Liver (tissue), 9 donors: ENCODE results near the gene SDHA. TPM values are rescaled to one million over a fixed set of nuclear protein-coding genes. Genes with fewer than 3 reads are reported as not detected.
"Not testable (repeated sequence)": the region's sequence is repeated elsewhere in the genome, so short reads cannot be mapped to it uniquely, and the experiment has no call there.

ENCODE experiments used
- DNase-seq: peaks from one replicate; pipeline ENCODE4 v3.0.0-alpha.2; 2017; ENCODE audit warnings: low spot score
- H3K27ac ChIP-seq, 2 donors: one replicate each; pipeline ENCODE4 v1.7.0; 2013; ENCODE audit warnings: inconsistent platforms in 2 of 2, low read length in 2 of 2, control low read depth in 1 of 2, low read depth in 1 of 2, mild to moderate bottlenecking in 1 of 2
- H3K27me3 ChIP-seq, 4 donors: one replicate each; pipeline versions ENCODE4 v1.6.1 to v1.7.0; 2013; ENCODE audit warnings: low read length in 3 of 4, inconsistent platforms in 1 of 4, mild to moderate bottlenecking in 1 of 4, moderate library complexity in 1 of 4; ENCODE audit not compliant: control insufficient read depth in 4 of 4, insufficient read depth in 4 of 4
- H3K36me3 ChIP-seq, 4 donors: one replicate each; pipeline versions ENCODE4 v1.6.1 to v1.7.0; 2013; ENCODE audit warnings: low read length in 3 of 4, mild to moderate bottlenecking in 3 of 4, low read depth in 1 of 4, moderate library complexity in 1 of 4; ENCODE audit not compliant: control insufficient read depth in 4 of 4, insufficient read depth in 3 of 4
- H3K4me1 ChIP-seq, 4 donors: one replicate each; pipeline versions ENCODE4 v1.6.1 to v1.7.0; 2013; ENCODE audit warnings: low read length in 3 of 4, mild to moderate bottlenecking in 3 of 4, moderate library complexity in 1 of 4; ENCODE audit not compliant: control insufficient read depth in 4 of 4, insufficient read depth in 4 of 4
- H3K4me3 ChIP-seq, 3 donors: one replicate each; pipeline versions ENCODE4 v1.6.1 to v1.7.0; 2013; ENCODE audit warnings: low read length in 3 of 3, control low read depth in 1 of 3, low read depth in 1 of 3, mild to moderate bottlenecking in 1 of 3
- H3K9ac ChIP-seq, 2 donors: one replicate each; pipeline ENCODE4 v1.7.0; 2013; ENCODE audit warnings: low read length in 2 of 2, mild to moderate bottlenecking in 2 of 2, moderate library complexity in 2 of 2, control low read depth in 1 of 2, low read depth in 1 of 2
- H3K9me3 ChIP-seq, 4 donors: one replicate each; pipeline versions ENCODE4 v1.6.1 to v1.7.0; 2013; ENCODE audit warnings: low read length in 3 of 4; ENCODE audit not compliant: control insufficient read depth in 4 of 4
- EGR1 ChIP-seq, 2 donors: IDR thresholded peaks; 2 replicates each; pipeline ENCODE4 v1.6.1; 2016 to 2018; ENCODE audit warnings: antibody characterized with exemption in 2 of 2, low read depth in 2 of 2
- FOXA1 ChIP-seq: IDR thresholded peaks from 2 replicates; pipeline ENCODE4 v1.6.1; 2016; ENCODE audit warnings: antibody characterized with exemption
- FOXA2 ChIP-seq: IDR thresholded peaks from 2 replicates; pipeline ENCODE4 v1.6.1; 2016; ENCODE audit warnings: antibody characterized with exemption
- GABPA ChIP-seq, 2 donors: IDR thresholded peaks in 1 of 2; conservative IDR thresholded peaks in 1 of 2; 2 replicates each; pipeline ENCODE4 v1.6.1; 2016; ENCODE audit warnings: antibody characterized with exemption in 2 of 2, mild to moderate bottlenecking in 1 of 2, moderate library complexity in 1 of 2
- HNF4A ChIP-seq, 2 donors: conservative IDR thresholded peaks; 2 replicates each; pipeline ENCODE4 v1.6.1; 2016; ENCODE audit warnings: antibody characterized with exemption in 2 of 2, mild to moderate bottlenecking in 2 of 2
- HNF4G ChIP-seq: IDR thresholded peaks from 2 replicates; pipeline ENCODE4 v1.6.1; 2016; ENCODE audit warnings: antibody characterized with exemption
- JUND ChIP-seq, 2 donors: IDR thresholded peaks; 2 replicates each; pipeline ENCODE4 v1.6.1; 2016; ENCODE audit warnings: antibody characterized with exemption in 2 of 2
- NR2F2 ChIP-seq: IDR thresholded peaks from 2 replicates; pipeline ENCODE4 v1.6.1; 2016; ENCODE audit warnings: antibody characterized with exemption
- RAD21 ChIP-seq, 2 donors: IDR thresholded peaks; 2 replicates each; pipeline ENCODE4 v1.6.1; 2016; ENCODE audit warnings: antibody characterized with exemption in 2 of 2, mild to moderate bottlenecking in 2 of 2
- RXRA ChIP-seq, 2 donors: IDR thresholded peaks; 2 replicates each; pipeline ENCODE4 v1.6.1; 2017 to 2018; ENCODE audit warnings: antibody characterized with exemption in 2 of 2, mild to moderate bottlenecking in 1 of 2
- SP1 ChIP-seq: IDR thresholded peaks from 2 replicates; pipeline ENCODE4 v1.6.1; 2018; ENCODE audit warnings: antibody characterized with exemption, mild to moderate bottlenecking
- TAF1 ChIP-seq: conservative IDR thresholded peaks from 2 replicates; pipeline ENCODE4 v1.6.1; 2016; ENCODE audit warnings: antibody characterized with exemption, mild to moderate bottlenecking
- YY1 ChIP-seq: IDR thresholded peaks from 2 replicates; pipeline ENCODE4 v1.6.1; 2016; ENCODE audit warnings: antibody characterized with exemption, mild to moderate bottlenecking
- WGBS: extraction: QIAGEN DNeasy Blood & Tissue Kit; methylation state at CpG from one replicate; pipeline ENCODE4 v1.1.7; 2013; 5-methylcytosine and 5-hydroxymethylcytosine counted together
- polyA plus RNA-seq, 2 donors: library from polyadenylated mRNA; stranded (reverse) in 1 of 2; unstranded in 1 of 2; fragments of 200-250 nt in 1 of 2; fragments of >200 nt in 1 of 2; fragmentation: Nextera tagmentation in 1 of 2; extraction: Ambion mirVana in 1 of 2; gene quantifications; one replicate each; pipeline versions ENCODE4 v1.2.1 to v1.2.3, GENCODE V29; 2013 to 2015
- total RNA-seq, 2 donors: library from RNA; depleted of rRNA; stranded (reverse); fragments of >200 nt; gene quantifications; one replicate each; pipeline ENCODE4 v1.2.3, GENCODE V29; 2014
- TF ChIP-seq, protein P1 (sequence below): IDR thresholded peaks from 2 replicates; pipeline ENCODE4 v1.6.1; 2016; ENCODE audit warnings: antibody characterized with exemption
- TF ChIP-seq, protein P2 (sequence below): IDR thresholded peaks from 2 replicates; pipeline ENCODE4 v1.6.1; 2016; ENCODE audit warnings: antibody characterized with exemption, mild to moderate bottlenecking
- TF ChIP-seq, protein P3 (sequence below): IDR thresholded peaks from 2 replicates; pipeline ENCODE4 v1.6.1; 2016; ENCODE audit warnings: antibody characterized with exemption
- TF ChIP-seq, protein P4 (sequence below): IDR thresholded peaks from 2 replicates; pipeline ENCODE4 v1.6.1; 2016; ENCODE audit warnings: antibody characterized with exemption
- TF ChIP-seq, protein P5 (sequence below): fragments of 150-350 bp; IDR thresholded peaks from 2 replicates; pipeline ENCODE4 v1.5.1; 2017; ENCODE audit warnings: improper control_type of control experiment, low read depth, low read length; ENCODE audit not compliant: missing input control
- donor health status: healthy.
- donor health status: healthy.
- donor health status: healthy.
- donor health status: healthy.
- donor health status: healthy.

SDHA gene
- total and polyA plus RNA-seq, 4 donors = 79.2 to 215 (median 159) TPM

DNA sequence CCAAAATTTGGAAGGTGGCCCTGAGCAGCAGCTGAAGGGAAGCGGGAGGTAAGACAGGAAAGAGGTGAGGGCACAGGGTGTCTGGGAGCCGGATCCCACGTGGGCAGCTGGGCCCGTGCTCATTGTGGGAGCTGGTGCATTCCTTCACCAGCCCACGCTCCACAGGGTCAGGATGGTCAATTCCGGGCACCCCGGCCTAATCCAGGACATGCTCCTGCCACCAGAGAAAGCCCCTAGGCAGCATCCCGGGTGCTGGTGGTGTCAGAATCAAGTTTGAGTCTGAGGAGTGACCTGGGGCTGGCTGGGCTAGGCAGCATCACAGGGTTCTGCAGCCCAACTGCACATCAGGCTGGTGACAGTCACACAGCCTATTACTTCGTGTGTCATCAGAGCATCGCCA lies 46.2 kb downstream of the SDHA start:
- Histone ChIP-seq H3K27me3 (no peaks in the 10 kb centered on the region), H3K9ac (no peak overlapping the region), H3K4me3 (no peak overlapping the region), H3K4me1 (peaks cover 4 to 14% (median 9%) of the 10 kb centered on the region in 4 donors), H3K36me3 (peaks cover 0 to 17% (median 4%) of the 10 kb centered on the region in 4 donors), H3K27ac (peak overlapping the region; percentile 52 to 82), H3K9me3 (no peaks in the 10 kb centered on the region)
- WGBS = 93% methylated on average over 10 of the region's 10 CpGs
- TF ChIP-seq GABPA (IDR thresholded peaks at IDR 0.05 in 1 of 2, conservative IDR thresholded peaks at IDR 0.05 in 1 of 2) = no peak
- TF ChIP-seq FOXA2 = no peak
- TF ChIP-seq EGR1 (IDR thresholded peaks at IDR 0.05; ENCODE audit: low read depth in 2 of 2) = no peak
- TF ChIP-seq, protein P1, sequence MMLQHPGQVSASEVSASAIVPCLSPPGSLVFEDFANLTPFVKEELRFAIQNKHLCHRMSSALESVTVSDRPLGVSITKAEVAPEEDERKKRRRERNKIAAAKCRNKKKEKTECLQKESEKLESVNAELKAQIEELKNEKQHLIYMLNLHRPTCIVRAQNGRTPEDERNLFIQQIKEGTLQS = no peak
- TF ChIP-seq, protein P2, sequence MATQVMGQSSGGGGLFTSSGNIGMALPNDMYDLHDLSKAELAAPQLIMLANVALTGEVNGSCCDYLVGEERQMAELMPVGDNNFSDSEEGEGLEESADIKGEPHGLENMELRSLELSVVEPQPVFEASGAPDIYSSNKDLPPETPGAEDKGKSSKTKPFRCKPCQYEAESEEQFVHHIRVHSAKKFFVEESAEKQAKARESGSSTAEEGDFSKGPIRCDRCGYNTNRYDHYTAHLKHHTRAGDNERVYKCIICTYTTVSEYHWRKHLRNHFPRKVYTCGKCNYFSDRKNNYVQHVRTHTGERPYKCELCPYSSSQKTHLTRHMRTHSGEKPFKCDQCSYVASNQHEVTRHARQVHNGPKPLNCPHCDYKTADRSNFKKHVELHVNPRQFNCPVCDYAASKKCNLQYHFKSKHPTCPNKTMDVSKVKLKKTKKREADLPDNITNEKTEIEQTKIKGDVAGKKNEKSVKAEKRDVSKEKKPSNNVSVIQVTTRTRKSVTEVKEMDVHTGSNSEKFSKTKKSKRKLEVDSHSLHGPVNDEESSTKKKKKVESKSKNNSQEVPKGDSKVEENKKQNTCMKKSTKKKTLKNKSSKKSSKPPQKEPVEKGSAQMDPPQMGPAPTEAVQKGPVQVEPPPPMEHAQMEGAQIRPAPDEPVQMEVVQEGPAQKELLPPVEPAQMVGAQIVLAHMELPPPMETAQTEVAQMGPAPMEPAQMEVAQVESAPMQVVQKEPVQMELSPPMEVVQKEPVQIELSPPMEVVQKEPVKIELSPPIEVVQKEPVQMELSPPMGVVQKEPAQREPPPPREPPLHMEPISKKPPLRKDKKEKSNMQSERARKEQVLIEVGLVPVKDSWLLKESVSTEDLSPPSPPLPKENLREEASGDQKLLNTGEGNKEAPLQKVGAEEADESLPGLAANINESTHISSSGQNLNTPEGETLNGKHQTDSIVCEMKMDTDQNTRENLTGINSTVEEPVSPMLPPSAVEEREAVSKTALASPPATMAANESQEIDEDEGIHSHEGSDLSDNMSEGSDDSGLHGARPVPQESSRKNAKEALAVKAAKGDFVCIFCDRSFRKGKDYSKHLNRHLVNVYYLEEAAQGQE = no peak
- no peak for TF ChIP-seq SP1
- TF ChIP-seq, protein P3, sequence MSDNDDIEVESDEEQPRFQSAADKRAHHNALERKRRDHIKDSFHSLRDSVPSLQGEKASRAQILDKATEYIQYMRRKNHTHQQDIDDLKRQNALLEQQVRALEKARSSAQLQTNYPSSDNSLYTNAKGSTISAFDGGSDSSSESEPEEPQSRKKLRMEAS = no peak
- no peak for TF ChIP-seq FOXA1
- TF ChIP-seq, protein P4, sequence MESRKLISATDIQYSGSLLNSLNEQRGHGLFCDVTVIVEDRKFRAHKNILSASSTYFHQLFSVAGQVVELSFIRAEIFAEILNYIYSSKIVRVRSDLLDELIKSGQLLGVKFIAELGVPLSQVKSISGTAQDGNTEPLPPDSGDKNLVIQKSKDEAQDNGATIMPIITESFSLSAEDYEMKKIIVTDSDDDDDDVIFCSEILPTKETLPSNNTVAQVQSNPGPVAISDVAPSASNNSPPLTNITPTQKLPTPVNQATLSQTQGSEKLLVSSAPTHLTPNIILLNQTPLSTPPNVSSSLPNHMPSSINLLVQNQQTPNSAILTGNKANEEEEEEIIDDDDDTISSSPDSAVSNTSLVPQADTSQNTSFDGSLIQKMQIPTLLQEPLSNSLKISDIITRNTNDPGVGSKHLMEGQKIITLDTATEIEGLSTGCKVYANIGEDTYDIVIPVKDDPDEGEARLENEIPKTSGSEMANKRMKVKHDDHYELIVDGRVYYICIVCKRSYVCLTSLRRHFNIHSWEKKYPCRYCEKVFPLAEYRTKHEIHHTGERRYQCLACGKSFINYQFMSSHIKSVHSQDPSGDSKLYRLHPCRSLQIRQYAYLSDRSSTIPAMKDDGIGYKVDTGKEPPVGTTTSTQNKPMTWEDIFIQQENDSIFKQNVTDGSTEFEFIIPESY = no peak
- TF ChIP-seq YY1 = no peak
- no peak for TF ChIP-seq JUND (IDR thresholded peaks at IDR 0.05)
- TF ChIP-seq HNF4G = no peak
- TF ChIP-seq TAF1 = no peak
- no peak for TF ChIP-seq HNF4A (conservative IDR thresholded peaks at IDR 0.05)
- TF ChIP-seq NR2F2 = no peak
- TF ChIP-seq, protein P5, sequence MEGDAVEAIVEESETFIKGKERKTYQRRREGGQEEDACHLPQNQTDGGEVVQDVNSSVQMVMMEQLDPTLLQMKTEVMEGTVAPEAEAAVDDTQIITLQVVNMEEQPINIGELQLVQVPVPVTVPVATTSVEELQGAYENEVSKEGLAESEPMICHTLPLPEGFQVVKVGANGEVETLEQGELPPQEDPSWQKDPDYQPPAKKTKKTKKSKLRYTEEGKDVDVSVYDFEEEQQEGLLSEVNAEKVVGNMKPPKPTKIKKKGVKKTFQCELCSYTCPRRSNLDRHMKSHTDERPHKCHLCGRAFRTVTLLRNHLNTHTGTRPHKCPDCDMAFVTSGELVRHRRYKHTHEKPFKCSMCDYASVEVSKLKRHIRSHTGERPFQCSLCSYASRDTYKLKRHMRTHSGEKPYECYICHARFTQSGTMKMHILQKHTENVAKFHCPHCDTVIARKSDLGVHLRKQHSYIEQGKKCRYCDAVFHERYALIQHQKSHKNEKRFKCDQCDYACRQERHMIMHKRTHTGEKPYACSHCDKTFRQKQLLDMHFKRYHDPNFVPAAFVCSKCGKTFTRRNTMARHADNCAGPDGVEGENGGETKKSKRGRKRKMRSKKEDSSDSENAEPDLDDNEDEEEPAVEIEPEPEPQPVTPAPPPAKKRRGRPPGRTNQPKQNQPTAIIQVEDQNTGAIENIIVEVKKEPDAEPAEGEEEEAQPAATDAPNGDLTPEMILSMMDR = no peak
- no peak for TF ChIP-seq RXRA (IDR thresholded peaks at IDR 0.05)
- no peak for TF ChIP-seq RAD21 (IDR thresholded peaks at IDR 0.05)
- no peak for DNase-seq

DNA sequence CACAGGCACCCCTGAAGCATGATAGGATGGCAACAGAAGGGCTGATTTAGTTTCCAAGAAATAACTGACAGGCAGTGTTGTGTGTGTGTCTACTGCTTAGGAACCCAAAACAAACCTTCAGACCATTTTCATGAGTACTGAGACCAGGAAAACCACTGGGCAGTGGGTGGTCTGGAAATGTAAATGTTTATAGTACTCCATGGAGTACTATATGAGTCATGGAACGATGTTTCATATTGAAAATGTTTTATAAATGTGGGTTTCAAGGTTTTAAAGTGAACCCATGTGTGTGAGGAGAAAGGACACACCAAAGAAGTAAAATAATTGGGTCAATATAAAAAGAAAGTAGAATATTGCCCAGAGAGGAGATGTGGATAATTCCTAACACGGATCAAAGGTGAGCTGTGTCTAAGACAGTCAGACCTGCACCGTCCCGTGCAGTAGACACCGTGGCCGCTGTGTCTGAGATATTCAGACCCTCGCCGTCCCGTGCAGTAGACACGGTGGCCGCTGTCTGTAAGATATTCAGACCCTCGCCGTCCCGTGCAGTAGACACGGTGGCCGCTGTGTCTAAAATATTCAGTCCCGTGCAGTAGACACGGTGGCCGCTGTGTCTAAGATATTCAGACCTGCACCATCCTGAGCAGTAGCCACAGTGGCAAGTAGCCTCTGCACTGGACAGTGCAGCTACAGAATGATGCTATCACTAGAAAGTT lies 48.3 kb downstream of the SDHA start:
- 96% methylated on average over 19 of the region's 19 CpGs for WGBS

More for the DNA sequence above, 48.3 kb downstream of the SDHA start:
- not testable (repeated sequence) for H3K9me3 ChIP-seq, H3K4me3 ChIP-seq, H3K27me3 ChIP-seq, H3K9ac ChIP-seq, DNase-seq, H3K27ac ChIP-seq
- Histone ChIP-seq H3K4me1 (peaks cover 4 to 14% (median 9%) of the 10 kb centered on the region in 4 donors), H3K36me3 (peaks cover 0 to 17% (median 4%) of the 10 kb centered on the region in 4 donors)
